HEK293 (cell line): ENCODE measurements around the gene MZT2A.
"Not testable (repeated sequence)": the region's sequence is repeated elsewhere in the genome, so short reads cannot be mapped to it uniquely, and the experiment has no call there.

Experiments used
- CTCF ChIA-PET: fragments of 350-600 bp; formaldehyde crosslinking; extraction: SDS; loops from one replicate; lab custom pipeline; 2021; ENCODE audit warnings: antibody characterized with exemption; lab: Yijun Ruan, JAX
- POLR2A ChIA-PET: fragments of 300-600 bp; formaldehyde crosslinking; extraction: SDS; loops from one replicate; lab custom pipeline; 2020; ENCODE audit warnings: antibody characterized with exemption, inconsistent platforms; lab: Yijun Ruan, JAX
- H3K27ac ChIP-seq: fragments of 200-500 bp; sonication (Bioruptor generic); 2 replicates; pipeline ENCODE4 v1.5.1; 2014; ENCODE audit warnings: low read depth, low read length, control low read depth, inconsistent platforms; ENCODE audit errors: extremely low read depth
- H3K36me3 ChIP-seq, 2 experiments: fragments of 200-500 bp in 1 of 2; sonication (Bioruptor generic) in 1 of 2; 1 replicate in 1 of 2; 2 replicates in 1 of 2; pipeline ENCODE4 v1.5.1; 2014 to 2017; ENCODE audit warnings: inconsistent platforms in 2 of 2, low read length in 2 of 2; ENCODE audit not compliant: control insufficient read depth in 2 of 2, insufficient read depth in 1 of 2
- H3K4me1 ChIP-seq: fragments of 200-500 bp; sonication (Bioruptor generic); 2 replicates; pipeline ENCODE4 v1.5.1; 2014; ENCODE audit warnings: mild to moderate bottlenecking, low read length, inconsistent platforms; ENCODE audit not compliant: control insufficient read depth, insufficient read depth
- H3K4me3 ChIP-seq: 2 replicates; pipeline ENCODE4 v1.5.1; 2011; ENCODE audit warnings: low read depth, mild to moderate bottlenecking, control low read depth, low read length, moderate library complexity
- H3K9me3 ChIP-seq: fragments of 200-500 bp; sonication (Bioruptor generic); 2 replicates; pipeline ENCODE4 v1.5.1; 2014; ENCODE audit warnings: low read depth, low read length, inconsistent platforms; ENCODE audit not compliant: control insufficient read depth, insufficient read depth
- CTCF ChIP-seq: fragments of 450-650 bp; formaldehyde crosslinking; IDR thresholded peaks from 2 replicates; pipeline ENCODE4 v1.5.1; 2016; ENCODE audit warnings: missing biosample characterization, missing genetic modification characterization
- HIC1 ChIP-seq: fragments of 450-650 bp; formaldehyde crosslinking; IDR thresholded peaks from 2 replicates; pipeline ENCODE4 v1.5.1; 2016; ENCODE audit warnings: missing biosample characterization, missing genetic modification characterization
- KLF8 ChIP-seq: fragments of 450-650 bp; formaldehyde crosslinking; IDR thresholded peaks from 2 replicates; pipeline ENCODE4 v1.5.1; 2016; ENCODE audit warnings: missing biosample characterization, missing genetic modification characterization
- SETDB1 ChIP-seq: IDR thresholded peaks from one replicate; pipeline ENCODE4 v1.6.1; 2017; ENCODE audit warnings: mild to moderate bottlenecking, low read length, moderate library complexity, mixed read lengths; ENCODE audit not compliant: insufficient read length
- SP7 ChIP-seq: fragments of 450-650 bp; formaldehyde crosslinking; IDR thresholded peaks from 2 replicates; pipeline ENCODE4 v1.5.1; 2016; ENCODE audit warnings: missing biosample characterization, missing genetic modification characterization
- ZBTB44 ChIP-seq: fragments of 450-650 bp; IDR thresholded peaks from 2 replicates; pipeline ENCODE4 v1.5.1; 2018; ENCODE audit warnings: missing biosample characterization, mild to moderate bottlenecking, missing genetic modification characterization
- ZNF324 ChIP-seq: fragments of 450-650 bp; formaldehyde crosslinking; IDR thresholded peaks from 2 replicates; pipeline ENCODE4 v1.5.1; 2016; ENCODE audit warnings: missing biosample characterization, missing genetic modification characterization
- ZNF768 ChIP-seq: fragments of 450-650 bp; formaldehyde crosslinking; IDR thresholded peaks from 2 replicates; pipeline ENCODE4 v1.5.1; 2018; ENCODE audit warnings: missing biosample characterization, mild to moderate bottlenecking, missing genetic modification characterization
- TF ChIP-seq, protein P1 (sequence below): fragments of 450-650 bp; formaldehyde crosslinking; IDR thresholded peaks from 2 replicates; pipeline ENCODE4 v1.5.1; 2017; ENCODE audit warnings: missing biosample characterization, missing genetic modification characterization
- TF ChIP-seq, protein P2 (sequence below): fragments of 450-650 bp; formaldehyde crosslinking; conservative IDR thresholded peaks from 2 replicates; pipeline ENCODE4 v1.5.1; 2016; ENCODE audit warnings: low read depth, missing biosample characterization, missing genetic modification characterization

Gene MZT2A

GRCh38 chr2:131517106-131517831 lies 25.1 kb upstream of the MZT2A start (continued):
- TF ChIP-seq KLF8 (tag by site-specific recombination) (no peak), ZNF324 (tag by site-specific recombination) (no peak)
- TF ChIP-seq, protein P1, sequence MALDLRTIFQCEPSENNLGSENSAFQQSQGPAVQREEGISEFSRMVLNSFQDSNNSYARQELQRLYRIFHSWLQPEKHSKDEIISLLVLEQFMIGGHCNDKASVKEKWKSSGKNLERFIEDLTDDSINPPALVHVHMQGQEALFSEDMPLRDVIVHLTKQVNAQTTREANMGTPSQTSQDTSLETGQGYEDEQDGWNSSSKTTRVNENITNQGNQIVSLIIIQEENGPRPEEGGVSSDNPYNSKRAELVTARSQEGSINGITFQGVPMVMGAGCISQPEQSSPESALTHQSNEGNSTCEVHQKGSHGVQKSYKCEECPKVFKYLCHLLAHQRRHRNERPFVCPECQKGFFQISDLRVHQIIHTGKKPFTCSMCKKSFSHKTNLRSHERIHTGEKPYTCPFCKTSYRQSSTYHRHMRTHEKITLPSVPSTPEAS (tag by site-specific recombination): no peak

DNA sequence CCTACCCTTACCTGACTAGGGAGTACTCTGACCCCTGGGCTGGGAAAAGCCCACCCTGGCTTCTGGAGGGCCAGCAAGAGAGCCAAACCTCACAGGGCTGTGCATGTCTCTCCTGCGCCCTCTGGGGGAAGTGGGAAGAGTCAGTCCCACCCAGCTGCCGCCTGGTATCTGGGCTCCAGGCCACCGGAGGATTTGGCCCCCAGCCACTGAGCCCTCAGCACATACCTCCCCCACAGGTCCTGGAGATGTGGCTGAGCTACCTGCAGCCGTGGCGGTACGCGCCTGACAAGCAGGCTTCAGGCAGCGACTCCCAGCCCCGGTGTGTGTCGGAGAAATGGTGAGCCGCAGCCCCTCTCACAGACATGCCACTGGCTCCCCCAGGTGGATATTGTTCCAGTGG lies 24.4 kb upstream of the MZT2A start:
- H3K27ac ChIP-seq, H3K9me3 ChIP-seq, H3K4me3 ChIP-seq, POLR2A ChIA-PET, H3K4me1 ChIP-seq: not testable (repeated sequence)
- peak; percentile 32; the same call in 1 of the 2 replicates for TF ChIP-seq CTCF
- peaks cover 0 to 89% of the 10 kb centered on the region in 2 experiments; a peak in 2 of 3 replicates for H3K36me3 ChIP-seq
- CTCF ChIA-PET: interaction anchor here (0.6 kb wide), 1 partner anchor 168 kb away, joined by 3 read pairs; no protein-coding TSS in a partner anchor

DNA sequence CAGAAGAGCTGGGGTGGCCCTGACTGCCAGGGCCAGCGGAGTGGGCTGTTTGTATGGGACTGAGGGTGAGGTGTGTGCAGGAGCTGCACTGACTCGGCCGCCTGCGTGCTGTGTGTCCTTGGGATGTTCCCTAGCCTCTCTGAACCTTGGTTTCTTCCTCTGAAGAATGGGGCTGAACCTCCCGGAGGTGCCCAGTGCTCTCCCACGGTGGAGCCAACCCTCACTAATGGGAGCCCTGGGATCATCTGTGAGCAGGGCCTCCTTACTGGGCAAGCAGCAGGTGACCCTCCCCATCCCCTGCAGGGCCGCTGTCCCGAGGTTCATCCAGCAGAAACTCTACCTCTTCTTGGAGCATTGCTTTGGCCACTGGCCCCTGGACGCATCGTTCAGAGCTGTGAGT lies 23.8 kb upstream of the MZT2A start:
- peaks cover 0 to 86% of the 10 kb centered on the region in 2 experiments; a peak in 2 of 3 replicates for H3K36me3 ChIP-seq
- H3K4me3 ChIP-seq: no peak overlapping the region
- CTCF ChIA-PET: no interaction called here
- no peaks in the 10 kb centered on the region for H3K9me3 ChIP-seq
- POLR2A ChIA-PET: no interaction called here
- no peaks in the 10 kb centered on the region for H3K4me1 ChIP-seq
- no peak overlapping the region for H3K27ac ChIP-seq
- TF ChIP-seq, protein P2, sequence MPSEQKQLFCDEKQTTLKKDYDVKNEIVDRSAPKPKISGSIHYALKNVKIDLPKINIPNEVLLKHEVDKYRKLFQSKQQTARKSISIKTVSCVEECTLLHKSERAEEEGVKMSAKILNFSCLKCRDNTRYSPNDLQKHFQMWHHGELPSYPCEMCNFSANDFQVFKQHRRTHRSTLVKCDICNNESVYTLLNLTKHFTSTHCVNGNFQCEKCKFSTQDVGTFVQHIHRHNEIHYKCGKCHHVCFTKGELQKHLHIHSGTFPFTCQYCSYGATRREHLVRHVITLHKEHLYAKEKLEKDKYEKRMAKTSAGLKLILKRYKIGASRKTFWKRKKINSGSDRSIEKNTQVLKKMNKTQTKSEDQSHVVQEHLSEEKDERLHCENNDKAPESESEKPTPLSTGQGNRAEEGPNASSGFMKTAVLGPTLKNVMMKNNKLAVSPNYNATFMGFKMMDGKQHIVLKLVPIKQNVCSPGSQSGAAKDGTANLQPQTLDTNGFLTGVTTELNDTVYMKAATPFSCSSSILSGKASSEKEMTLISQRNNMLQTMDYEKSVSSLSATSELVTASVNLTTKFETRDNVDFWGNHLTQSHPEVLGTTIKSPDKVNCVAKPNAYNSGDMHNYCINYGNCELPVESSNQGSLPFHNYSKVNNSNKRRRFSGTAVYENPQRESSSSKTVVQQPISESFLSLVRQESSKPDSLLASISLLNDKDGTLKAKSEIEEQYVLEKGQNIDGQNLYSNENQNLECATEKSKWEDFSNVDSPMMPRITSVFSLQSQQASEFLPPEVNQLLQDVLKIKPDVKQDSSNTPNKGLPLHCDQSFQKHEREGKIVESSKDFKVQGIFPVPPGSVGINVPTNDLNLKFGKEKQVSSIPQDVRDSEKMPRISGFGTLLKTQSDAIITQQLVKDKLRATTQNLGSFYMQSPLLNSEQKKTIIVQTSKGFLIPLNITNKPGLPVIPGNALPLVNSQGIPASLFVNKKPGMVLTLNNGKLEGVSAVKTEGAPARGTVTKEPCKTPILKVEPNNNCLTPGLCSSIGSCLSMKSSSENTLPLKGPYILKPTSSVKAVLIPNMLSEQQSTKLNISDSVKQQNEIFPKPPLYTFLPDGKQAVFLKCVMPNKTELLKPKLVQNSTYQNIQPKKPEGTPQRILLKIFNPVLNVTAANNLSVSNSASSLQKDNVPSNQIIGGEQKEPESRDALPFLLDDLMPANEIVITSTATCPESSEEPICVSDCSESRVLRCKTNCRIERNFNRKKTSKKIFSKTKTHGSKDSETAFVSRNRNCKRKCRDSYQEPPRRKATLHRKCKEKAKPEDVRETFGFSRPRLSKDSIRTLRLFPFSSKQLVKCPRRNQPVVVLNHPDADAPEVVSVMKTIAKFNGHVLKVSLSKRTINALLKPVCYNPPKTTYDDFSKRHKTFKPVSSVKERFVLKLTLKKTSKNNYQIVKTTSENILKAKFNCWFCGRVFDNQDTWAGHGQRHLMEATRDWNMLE (tag by site-specific recombination): no peak
- TF ChIP-seq ZBTB44 (tag by site-specific recombination) (no peak), ZNF768 (0 out of 2 replicates have a peak, but pooled peaks have one; percentile 20), SP7 (tag by site-specific recombination) (no peak), SETDB1 (no peak), HIC1 (tag by site-specific recombination) (no peak)
